CD4-positive, alpha-beta T cell treated with Interleukin-4 for 4 hours (primary cell): Measurements from ENCODE around the gene DLK1.

Experiments
- DNase-seq: peaks from one replicate; pipeline ENCODE4 v3.0.0-alpha.2; 2020

DLK1 gene

GRCh38 chr14:100726550-100727085, at the start of gene DLK1:
Gene DLK1 (plus strand): TSS chr14:100726892. CDS start chr14:100727069, 177 bp downstream.
- DNase-seq: no peak

GRCh38 chr14:100677152-100677551, 49.5 kb upstream of the DLK1 start:
- DNase-seq: no peak

GRCh38 chr14:100677554-100678468, 48.9 kb upstream of the DLK1 start:
- DNase-seq: no peak

- DNase-seq: no peak
These were observed 48.2 kb upstream of the DLK1 start for GRCh38 chr14:100678469-100678828.

- DNase-seq: no peak
These were observed 47.5 kb upstream of the DLK1 start for GRCh38 chr14:100679153-100679552.

- DNase-seq: no peak
These were observed 46.8 kb upstream of the DLK1 start for GRCh38 chr14:100679707-100680438.

GRCh38 chr14:100680439-100681051, 46.1 kb upstream of the DLK1 start:
- no peak for DNase-seq

GRCh38 chr14:100681111-100681510, 45.6 kb upstream of the DLK1 start:
- no peak for DNase-seq

- DNase-seq: no peak
These were observed 43.9 kb upstream of the DLK1 start for GRCh38 chr14:100682749-100683148.

GRCh38 chr14:100683578-100683977, 43.1 kb upstream of the DLK1 start:
- no peak for DNase-seq

- DNase-seq: no peak
These were observed 42.5 kb upstream of the DLK1 start for GRCh38 chr14:100684154-100684553.

GRCh38 chr14:100684961-100685360, 41.7 kb upstream of the DLK1 start:
- no peak for DNase-seq

- no peak for DNase-seq
These were observed 39.8 kb upstream of the DLK1 start for GRCh38 chr14:100686858-100687257.

GRCh38 chr14:100687386-100687785, 39.3 kb upstream of the DLK1 start:
- no peak for DNase-seq

GRCh38 chr14:100688051-100688450, 38.6 kb upstream of the DLK1 start:
- DNase-seq: no peak

GRCh38 chr14:100688598-100689461, 37.9 kb upstream of the DLK1 start:
- DNase-seq: no peak

- DNase-seq: no peak
These were observed 36.0 kb upstream of the DLK1 start for GRCh38 chr14:100690672-100691071.

GRCh38 chr14:100691395-100692056, 35.2 kb upstream of the DLK1 start:
- DNase-seq: no peak

GRCh38 chr14:100692256-100692655, 34.4 kb upstream of the DLK1 start:
- DNase-seq: no peak

GRCh38 chr14:100692859-100693558, 33.7 kb upstream of the DLK1 start:
- DNase-seq: no peak
